ENCODE measurements around the gene TRMT10C. TPM values are rescaled to one million over a fixed set of nuclear protein-coding genes. Genes with fewer than 3 reads are reported as not detected.

Gene TRMT10C
- total RNA-seq, 1 experiment from 2014 or later, result 47.6 TPM

Small RNAs within 50 kb of the gene (small RNA-seq; reads per million reads assigned to genes)
- gene RNU6-1256P, result not detected

Other genes starting within 250 kb of the TRMT10C start
- gene IMPG2, start 241.3 kb upstream of the TRMT10C start, total RNA-seq (2014; rRNA removed; shearing (Covaris generic)), result 0.03 TPM in 1 of 2 replicates, not detected in the other
- gene SENP7, start 48.7 kb upstream of the TRMT10C start, total RNA-seq (2014; rRNA removed; shearing (Covaris generic)), result 4.4 and 4.6 TPM in 2 replicates
- gene PCNP, start 12.3 kb downstream of the TRMT10C start, total RNA-seq (2014; rRNA removed; shearing (Covaris generic)), result 68.6 and 85.8 TPM in 2 replicates
- gene ZBTB11, start 115.3 kb downstream of the TRMT10C start, total RNA-seq (2014; rRNA removed; shearing (Covaris generic)), result 23.8 and 24.7 TPM in 2 replicates
- 1,794 and 2,156 TPM in 2 replicates for gene RPL24, start 124.8 kb downstream of the TRMT10C start, total RNA-seq (2014; rRNA removed; shearing (Covaris generic))
- gene CEP97, start 162.7 kb downstream of the TRMT10C start, total RNA-seq (2014; rRNA removed; shearing (Covaris generic)), result 11.1 and 11.7 TPM in 2 replicates
- gene NXPE3, start 217.3 kb downstream of the TRMT10C start, total RNA-seq (2014; rRNA removed; shearing (Covaris generic)), result 13.6 and 15.7 TPM in 2 replicates